HepG2 (cell line): ENCODE measurements around the gene FAM131C. TPM values are rescaled to one million over a fixed set of nuclear protein-coding genes. Genes with fewer than 3 reads are reported as not detected.
A peak's percentile ranks its signal among the peaks of the same experiment; 100 is the strongest.

Experiments used
- HNRNPL ChIP-seq: fragments of 200-400 bp; formaldehyde crosslinking; IDR thresholded peaks from 2 replicates; pipeline ENCODE4 v1.6.1; 2017; ENCODE audit warnings: mild to moderate bottlenecking, low read depth, low read length
- KLF13 ChIP-seq: sonication (generic); formaldehyde crosslinking; IDR thresholded peaks from 2 replicates; pipeline ENCODE4 v1.4.0; 2020; ENCODE audit warnings: mild to moderate bottlenecking, missing genetic modification reagents
- ZFP36L1 ChIP-seq: sonication (generic); formaldehyde crosslinking; IDR thresholded peaks from 2 replicates; pipeline ENCODE4 v1.8.0; 2022; ENCODE audit warnings: mild to moderate bottlenecking, missing genetic modification reagents, moderate library complexity
- ZNF253 ChIP-seq: sonication (generic); formaldehyde crosslinking; IDR thresholded peaks from 2 replicates; pipeline ENCODE4 v1.8.0; 2022; ENCODE audit warnings: mild to moderate bottlenecking, missing genetic modification reagents, borderline replicate concordance
- ZNF501 ChIP-seq: sonication (generic); formaldehyde crosslinking; IDR thresholded peaks from 2 replicates; pipeline ENCODE4 v1.5.1; 2020; ENCODE audit warnings: mild to moderate bottlenecking, moderate library complexity, missing genetic modification reagents
- ZNF567 ChIP-seq: sonication (generic); formaldehyde crosslinking; IDR thresholded peaks from 2 replicates; pipeline ENCODE4 v1.8.1; 2023; ENCODE audit warnings: mild to moderate bottlenecking, missing genetic modification reagents, borderline replicate concordance
- ZNF597 ChIP-seq: sonication (generic); formaldehyde crosslinking; IDR thresholded peaks from 2 replicates; pipeline ENCODE4 v1.5.0; 2020; ENCODE audit warnings: missing genetic modification reagents
- ZNF724P ChIP-seq: sonication (generic); formaldehyde crosslinking; IDR thresholded peaks from 2 replicates; pipeline ENCODE4 v1.8.0; 2022; ENCODE audit warnings: missing genetic modification reagents, borderline replicate concordance
- ZSCAN20 ChIP-seq: sonication (generic); formaldehyde crosslinking; IDR thresholded peaks from 2 replicates; pipeline ENCODE4 v1.4.0; 2020; ENCODE audit warnings: missing genetic modification reagents, mild to moderate bottlenecking, borderline replicate concordance
- polyA plus RNA-seq, 8 experiments: library from polyadenylated mRNA; depleted of rRNA in 3 of 8; stranded (reverse) in 7 of 8; unstranded in 1 of 8; fragments of >200 nt; fragmentation: Illumina TruSeq in 4 of 8; extraction: Trizol in 4 of 8; gene quantifications; 2 replicates each; pipeline versions ENCODE4 v1.2.1 to v1.2.3, GENCODE V29; 2011 to 2016; ENCODE audit warnings: low read depth in 4 of 8, missing spikeins in 1 of 8, mixed read lengths in 1 of 8; ENCODE audit not compliant: insufficient read depth in 1 of 8
- total RNA-seq, 5 experiments: library from RNA; depleted of rRNA; stranded (reverse); fragments of >200 nt; fragmentation: Illumina TruSeq; extraction: Trizol; gene quantifications; 2 replicates each; pipeline ENCODE4 v1.2.3, GENCODE V29; 2016; ENCODE audit warnings: low read depth in 1 of 5
- TF ChIP-seq, protein P1 (sequence below): sonication (generic); formaldehyde crosslinking; IDR thresholded peaks from 2 replicates; pipeline ENCODE4 v1.5.1; 2020; ENCODE audit warnings: mild to moderate bottlenecking, missing genetic modification reagents, moderate library complexity

FAM131C gene
- total and polyA plus RNA-seq, 2 of the 13 experiments (the other 11 are each of a cell fraction or from before 2014, with no cell fraction given): 0.07 TPM; not detected in 1

DNA sequence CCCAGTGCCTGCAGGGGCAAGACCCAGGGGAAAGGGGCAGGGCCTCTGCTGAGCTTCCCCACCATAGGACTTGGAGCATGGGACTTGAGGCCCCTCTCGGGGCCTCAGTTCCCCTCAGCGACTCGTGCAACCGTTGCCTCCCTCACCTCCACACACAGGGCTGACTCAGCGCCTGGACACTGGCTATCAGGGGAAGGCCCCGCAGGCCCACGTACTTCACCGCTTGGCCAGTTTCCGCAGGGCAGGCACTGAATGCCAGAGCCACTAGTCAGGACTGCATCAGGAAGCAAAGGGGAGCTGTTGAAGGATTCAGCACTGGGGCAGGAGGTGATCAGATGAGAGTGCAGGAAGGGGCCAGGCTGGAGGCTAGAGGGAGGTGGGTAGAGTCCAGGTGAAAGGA, 15.5 kb upstream of the FAM131C start (continued):
- no peak for TF ChIP-seq ZNF567
- TF ChIP-seq HNRNPL: 0 out of 2 replicates have a peak, but pooled peaks have one; percentile 11
- TF ChIP-seq ZSCAN20: no peak
- TF ChIP-seq, protein P1, sequence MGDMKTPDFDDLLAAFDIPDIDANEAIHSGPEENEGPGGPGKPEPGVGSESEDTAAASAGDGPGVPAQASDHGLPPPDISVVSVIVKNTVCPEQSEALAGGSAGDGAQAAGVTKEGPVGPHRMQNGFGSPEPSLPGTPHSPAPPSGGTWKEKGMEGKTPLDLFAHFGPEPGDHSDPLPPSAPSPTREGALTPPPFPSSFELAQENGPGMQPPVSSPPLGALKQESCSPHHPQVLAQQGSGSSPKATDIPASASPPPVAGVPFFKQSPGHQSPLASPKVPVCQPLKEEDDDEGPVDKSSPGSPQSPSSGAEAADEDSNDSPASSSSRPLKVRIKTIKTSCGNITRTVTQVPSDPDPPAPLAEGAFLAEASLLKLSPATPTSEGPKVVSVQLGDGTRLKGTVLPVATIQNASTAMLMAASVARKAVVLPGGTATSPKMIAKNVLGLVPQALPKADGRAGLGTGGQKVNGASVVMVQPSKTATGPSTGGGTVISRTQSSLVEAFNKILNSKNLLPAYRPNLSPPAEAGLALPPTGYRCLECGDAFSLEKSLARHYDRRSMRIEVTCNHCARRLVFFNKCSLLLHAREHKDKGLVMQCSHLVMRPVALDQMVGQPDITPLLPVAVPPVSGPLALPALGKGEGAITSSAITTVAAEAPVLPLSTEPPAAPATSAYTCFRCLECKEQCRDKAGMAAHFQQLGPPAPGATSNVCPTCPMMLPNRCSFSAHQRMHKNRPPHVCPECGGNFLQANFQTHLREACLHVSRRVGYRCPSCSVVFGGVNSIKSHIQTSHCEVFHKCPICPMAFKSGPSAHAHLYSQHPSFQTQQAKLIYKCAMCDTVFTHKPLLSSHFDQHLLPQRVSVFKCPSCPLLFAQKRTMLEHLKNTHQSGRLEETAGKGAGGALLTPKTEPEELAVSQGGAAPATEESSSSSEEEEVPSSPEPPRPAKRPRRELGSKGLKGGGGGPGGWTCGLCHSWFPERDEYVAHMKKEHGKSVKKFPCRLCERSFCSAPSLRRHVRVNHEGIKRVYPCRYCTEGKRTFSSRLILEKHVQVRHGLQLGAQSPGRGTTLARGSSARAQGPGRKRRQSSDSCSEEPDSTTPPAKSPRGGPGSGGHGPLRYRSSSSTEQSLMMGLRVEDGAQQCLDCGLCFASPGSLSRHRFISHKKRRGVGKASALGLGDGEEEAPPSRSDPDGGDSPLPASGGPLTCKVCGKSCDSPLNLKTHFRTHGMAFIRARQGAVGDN: peak; percentile 13; the same call in 1 of the 2 replicates
- no peak for TF ChIP-seq ZFP36L1 (CRISPR knock-in tag)
- no peak for TF ChIP-seq ZNF597 (CRISPR knock-in tag)
- TF ChIP-seq ZNF724P (CRISPR knock-in tag): 0 out of 2 replicates have a peak, but pooled peaks have one; percentile 20
- TF ChIP-seq ZNF253 (CRISPR knock-in tag): no peak
- TF ChIP-seq KLF13 (CRISPR knock-in tag): no peak
- TF ChIP-seq ZNF501 (CRISPR knock-in tag): no peak
